C4-2B (cell line): ENCODE results near the gene DEDD2.

Experiments used
- ZFX ChIP-seq: fragments of 450-650 bp; IDR thresholded peaks from 2 replicates; pipeline ENCODE4 v1.6.1; 2017
- TF ChIP-seq, protein P1 (sequence below): fragments of 450-650 bp; conservative IDR thresholded peaks from 2 replicates; pipeline ENCODE4 v1.5.1; 2017; ENCODE audit warnings: mild to moderate bottlenecking

GRCh38 chr19:42201489-42202289 is 15.8 kb downstream of the DEDD2 start:
- TF ChIP-seq, protein P1, sequence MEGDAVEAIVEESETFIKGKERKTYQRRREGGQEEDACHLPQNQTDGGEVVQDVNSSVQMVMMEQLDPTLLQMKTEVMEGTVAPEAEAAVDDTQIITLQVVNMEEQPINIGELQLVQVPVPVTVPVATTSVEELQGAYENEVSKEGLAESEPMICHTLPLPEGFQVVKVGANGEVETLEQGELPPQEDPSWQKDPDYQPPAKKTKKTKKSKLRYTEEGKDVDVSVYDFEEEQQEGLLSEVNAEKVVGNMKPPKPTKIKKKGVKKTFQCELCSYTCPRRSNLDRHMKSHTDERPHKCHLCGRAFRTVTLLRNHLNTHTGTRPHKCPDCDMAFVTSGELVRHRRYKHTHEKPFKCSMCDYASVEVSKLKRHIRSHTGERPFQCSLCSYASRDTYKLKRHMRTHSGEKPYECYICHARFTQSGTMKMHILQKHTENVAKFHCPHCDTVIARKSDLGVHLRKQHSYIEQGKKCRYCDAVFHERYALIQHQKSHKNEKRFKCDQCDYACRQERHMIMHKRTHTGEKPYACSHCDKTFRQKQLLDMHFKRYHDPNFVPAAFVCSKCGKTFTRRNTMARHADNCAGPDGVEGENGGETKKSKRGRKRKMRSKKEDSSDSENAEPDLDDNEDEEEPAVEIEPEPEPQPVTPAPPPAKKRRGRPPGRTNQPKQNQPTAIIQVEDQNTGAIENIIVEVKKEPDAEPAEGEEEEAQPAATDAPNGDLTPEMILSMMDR, result no peak
- no peak for TF ChIP-seq ZFX
